ENCODE measurements around the gene PDE3A. TPM values are rescaled to one million over a fixed set of nuclear protein-coding genes. Genes with fewer than 3 reads are reported as not detected.

PDE3A gene
- total RNA-seq, 1 experiment from 2014 or later, result not detected

DNA sequence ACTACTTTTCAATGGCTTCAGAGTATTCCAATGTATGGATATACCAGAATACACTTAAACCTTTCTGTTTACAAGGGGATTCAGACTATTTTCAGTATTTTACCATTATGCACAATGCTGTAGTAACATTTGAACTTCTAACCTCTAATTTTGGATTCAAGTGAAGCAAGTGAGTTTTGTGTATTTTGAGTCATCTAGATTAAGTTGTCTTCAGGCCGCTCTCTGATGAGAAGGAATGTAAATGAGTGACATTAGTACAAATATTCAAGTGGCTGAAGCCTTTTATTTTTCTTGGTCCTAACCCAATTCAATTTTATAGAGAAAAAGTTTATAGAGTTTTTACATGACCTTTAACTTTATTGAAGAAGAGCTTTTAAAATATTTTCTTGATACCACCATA, 125.6 kb downstream of the PDE3A start:
- DNase-seq (ENCODE audit: low spot score), result no peak

DNA sequence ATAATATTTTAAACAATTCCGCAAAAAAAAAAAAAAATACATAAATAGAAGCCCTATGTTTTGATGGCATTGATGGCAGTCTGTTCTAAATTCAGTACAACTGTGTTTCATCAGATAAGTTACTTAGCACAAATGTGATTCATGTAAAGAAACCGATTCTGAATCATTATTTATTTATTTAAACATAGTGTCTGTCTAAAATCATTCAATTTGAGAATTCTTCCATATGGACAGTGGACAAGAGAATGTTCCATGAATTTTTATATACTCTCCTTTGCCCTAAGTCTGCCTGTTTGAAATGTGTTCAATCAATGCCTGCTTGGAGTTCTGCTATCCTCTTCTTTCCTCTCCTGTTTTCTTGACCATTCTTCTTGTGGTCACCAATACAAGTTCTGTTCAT, 126.5 kb downstream of the PDE3A start:
- no peak for DNase-seq (ENCODE audit: low spot score)

DNA sequence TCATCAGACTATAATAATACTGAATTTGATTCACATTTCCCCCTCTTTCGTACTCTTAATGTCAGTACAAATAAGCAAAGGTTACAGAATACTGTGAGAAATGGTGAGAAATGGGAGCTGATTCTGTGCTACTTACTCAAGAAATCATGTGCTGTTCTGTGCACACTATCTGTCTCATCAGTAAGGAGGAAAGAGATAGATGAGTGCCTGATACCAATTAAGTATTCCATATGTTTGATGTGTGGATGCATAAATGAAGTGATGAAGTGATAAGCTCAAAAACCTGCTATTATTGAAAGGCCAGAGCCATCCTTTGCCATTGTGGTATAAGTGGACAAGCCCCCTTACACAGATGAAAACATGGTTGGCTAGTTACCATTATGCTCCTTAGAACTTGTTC, 127.7 kb downstream of the PDE3A start:
- DNase-seq (ENCODE audit: low spot score), result no peak

- no peak for DNase-seq (ENCODE audit: low spot score)
Measured at GRCh38 chr12:20497707-20498106, 129.4 kb downstream of the PDE3A start.

DNA sequence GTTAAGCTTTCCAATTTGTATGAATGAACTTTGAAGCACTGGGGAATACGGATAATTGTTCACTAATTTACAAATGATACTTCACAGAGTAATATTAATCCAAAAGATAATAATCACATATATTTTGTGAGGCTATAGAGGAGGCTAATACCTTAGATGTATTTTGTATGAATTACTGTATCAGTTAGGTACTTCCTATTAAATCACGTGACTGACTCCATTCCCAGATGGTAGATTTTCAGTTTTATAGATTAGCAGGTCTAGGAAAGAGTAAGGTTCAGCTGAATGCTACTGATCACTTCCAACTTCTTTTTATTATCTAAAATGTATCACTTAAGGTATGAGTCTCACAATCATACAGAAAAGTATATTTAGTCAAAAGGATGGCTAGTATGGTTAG, 133.6 kb downstream of the PDE3A start:
- DNase-seq (ENCODE audit: low spot score), result no peak

DNA sequence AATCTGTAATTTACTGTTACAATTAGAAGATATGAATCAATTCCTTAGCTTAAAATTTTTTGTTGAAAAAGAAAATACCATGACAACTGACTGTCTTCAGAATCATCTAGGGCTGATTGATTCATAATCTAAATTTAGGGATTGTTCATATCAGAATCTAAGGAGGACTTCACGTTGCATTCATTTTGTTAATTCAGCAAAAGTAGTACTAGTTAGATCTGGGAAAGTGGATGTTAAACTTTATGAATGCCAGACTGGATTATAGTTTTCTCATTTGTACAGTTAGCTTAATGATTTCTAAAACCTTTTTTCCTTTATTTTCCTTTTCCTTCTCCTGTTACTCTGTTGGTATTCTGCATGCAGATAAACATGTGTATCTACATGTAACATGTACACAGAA, 135.5 kb downstream of the PDE3A start:
- no peak for DNase-seq (ENCODE audit: low spot score)

DNA sequence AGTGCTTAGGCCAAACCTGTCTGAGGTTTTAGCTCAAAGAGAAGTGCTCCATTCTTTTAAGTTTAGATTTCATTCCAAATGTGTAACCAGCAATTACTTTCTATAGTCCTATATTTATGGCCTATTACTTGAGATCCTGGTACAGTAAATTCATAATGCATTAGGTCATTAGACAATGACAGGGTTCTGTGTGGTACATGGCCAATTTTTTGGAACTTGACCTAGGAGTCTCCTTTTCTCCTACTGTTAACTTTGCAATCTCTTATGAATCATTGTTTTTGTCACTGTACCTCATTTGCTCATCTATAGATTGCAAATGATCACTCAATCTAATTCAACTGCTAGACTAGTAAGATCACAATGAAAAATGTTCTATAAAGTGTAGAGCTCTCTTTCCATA, 136.7 kb downstream of the PDE3A start:
- DNase-seq (ENCODE audit: low spot score), result no peak

DNA sequence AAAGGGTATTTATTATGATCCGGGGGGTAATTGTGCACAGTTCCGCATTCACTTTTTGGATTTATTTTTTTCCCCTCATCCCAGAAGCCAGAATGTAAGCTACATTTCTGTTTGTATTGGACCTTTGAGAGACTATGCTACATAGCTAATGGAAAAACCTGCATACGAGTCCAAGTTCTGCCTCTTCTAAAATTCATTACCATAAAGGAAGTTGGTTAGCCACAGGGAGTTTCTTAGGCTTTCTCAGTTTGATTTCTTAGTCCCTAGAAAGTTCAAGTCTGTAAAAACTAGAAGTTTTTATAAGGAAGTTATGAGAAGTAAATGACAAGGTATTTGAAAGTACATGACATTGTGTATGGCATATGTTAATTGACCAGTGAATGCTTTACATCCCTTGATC, 138.7 kb downstream of the PDE3A start:
- DNase-seq (ENCODE audit: low spot score), result no peak

GRCh38 chr12:20507711-20508110, 139.4 kb downstream of the PDE3A start:
- DNase-seq (ENCODE audit: low spot score), result no peak

DNA sequence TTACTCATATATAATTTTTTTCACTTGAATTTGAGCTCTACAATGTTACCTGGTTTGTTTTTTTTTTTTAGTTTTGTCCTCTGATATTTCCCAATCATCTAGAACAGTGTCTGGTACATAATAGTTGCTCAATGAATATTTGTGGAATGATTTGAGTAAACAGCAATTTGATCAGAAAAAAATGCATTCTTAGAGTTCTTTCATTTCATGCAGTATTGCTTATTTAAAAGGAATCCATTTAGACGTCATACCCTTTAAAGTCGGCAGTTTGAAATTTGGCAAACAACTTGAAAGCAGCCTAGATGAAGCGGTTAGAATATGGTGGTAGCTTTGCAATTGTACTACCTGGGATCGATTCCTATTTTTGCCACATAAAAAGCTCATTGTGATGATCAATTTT, 140.0 kb downstream of the PDE3A start:
- no peak for DNase-seq (ENCODE audit: low spot score)

- no peak for DNase-seq (ENCODE audit: low spot score)
Measured at GRCh38 chr12:20508962-20509361, 140.6 kb downstream of the PDE3A start.

DNA sequence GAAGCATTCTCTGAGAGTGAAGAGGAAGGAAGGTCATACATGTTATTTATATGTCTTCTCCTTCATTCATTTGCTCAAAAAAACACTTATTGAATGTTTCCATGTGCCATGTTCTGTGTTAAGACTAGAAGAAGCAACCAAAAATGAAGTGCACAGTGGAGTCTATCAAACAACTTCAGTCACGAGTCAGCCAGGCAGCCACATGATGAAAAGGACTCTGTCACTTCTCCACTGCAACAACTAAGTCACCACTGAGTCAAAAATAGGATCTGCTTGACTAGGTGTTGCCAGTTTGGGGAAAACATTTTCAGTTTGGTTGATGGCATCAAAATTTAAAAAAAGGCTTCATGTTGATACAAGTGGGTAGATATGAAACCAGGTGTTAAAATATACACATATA, 142.5 kb downstream of the PDE3A start:
- DNase-seq (ENCODE audit: low spot score), result no peak

- DNase-seq (ENCODE audit: low spot score), result no peak
Measured at GRCh38 chr12:20513189-20513588, 144.9 kb downstream of the PDE3A start.

DNA sequence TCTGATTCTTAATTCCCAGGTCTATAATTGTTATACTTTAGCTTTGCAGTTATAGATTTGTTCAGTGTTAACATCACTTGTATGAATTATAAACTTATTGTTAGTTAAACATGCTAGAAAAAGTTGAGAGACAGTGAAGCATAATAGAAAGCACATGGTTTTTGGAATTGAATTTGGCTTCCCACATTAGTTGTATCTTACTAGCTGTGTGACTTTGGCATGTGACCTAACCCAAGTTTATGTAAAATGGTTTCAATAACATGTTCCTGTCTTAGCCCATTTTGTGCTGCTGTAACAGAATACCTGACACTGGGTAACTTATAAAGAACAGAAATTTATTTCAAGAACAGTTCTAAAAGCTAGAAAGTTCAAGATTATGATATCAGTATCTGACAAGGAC, 146.3 kb downstream of the PDE3A start:
- DNase-seq (ENCODE audit: low spot score), result no peak

- no peak for DNase-seq (ENCODE audit: low spot score)
Measured at GRCh38 chr12:20520532-20520931, 152.2 kb downstream of the PDE3A start.

DNA sequence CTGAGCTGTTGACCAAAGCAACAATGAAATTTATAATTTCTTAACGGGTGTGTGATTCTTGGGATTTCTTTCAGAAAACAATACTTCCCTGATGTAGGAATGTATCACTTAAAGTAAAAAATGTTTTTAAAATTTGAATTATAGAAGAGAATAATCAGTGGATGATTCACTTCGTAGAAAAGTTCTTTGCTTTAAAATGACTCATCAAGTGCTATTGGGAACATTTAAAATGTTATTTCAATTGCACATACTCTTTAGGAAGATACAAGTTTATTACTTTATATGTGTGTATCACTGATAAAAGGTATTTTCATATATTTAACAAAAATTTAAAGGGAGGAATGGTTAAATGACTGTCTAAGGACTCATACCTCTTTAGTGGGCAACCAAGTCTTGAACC, 155.3 kb downstream of the PDE3A start:
- DNase-seq (ENCODE audit: low spot score), result no peak

- DNase-seq (ENCODE audit: low spot score), result no peak
Measured at GRCh38 chr12:20524113-20524512, 155.8 kb downstream of the PDE3A start.

- no peak for DNase-seq (ENCODE audit: low spot score)
Measured at GRCh38 chr12:20525064-20525610, 156.8 kb downstream of the PDE3A start.

DNA sequence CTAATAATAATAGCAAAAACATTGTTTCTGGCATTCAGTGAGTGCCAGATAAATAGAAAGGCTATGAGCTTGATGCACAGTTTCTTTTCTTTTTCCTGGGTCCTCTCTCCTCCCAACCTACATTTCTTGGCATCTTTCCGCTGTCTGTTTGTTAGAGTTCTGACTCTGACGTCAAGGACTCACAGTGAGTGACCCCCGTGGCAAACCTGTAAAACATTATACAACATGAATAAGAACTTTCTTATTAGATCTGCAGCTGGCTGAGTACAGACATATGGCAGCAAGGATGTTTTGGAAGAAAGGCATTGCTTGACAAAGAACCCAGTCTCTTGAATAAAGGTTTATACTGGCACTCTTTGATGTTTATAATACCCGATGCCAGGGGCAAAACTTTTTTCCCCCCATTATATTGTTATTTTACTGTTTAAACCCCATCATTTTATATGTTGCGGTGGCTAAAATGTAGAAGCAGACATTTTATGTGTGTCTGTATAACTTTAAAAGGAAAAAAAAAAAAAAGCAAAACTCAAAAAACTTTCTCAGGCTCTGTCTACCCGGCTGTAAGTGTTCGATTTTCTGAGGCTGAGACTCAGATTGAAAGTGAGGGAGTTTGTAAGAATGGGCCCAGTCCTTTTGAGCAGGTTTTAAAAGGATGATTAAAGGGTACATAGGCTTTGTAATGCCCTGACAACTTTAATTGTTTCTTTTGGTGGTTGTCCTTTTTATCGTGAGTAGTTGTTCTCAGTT, 159.3 kb downstream of the PDE3A start:
- no peak for DNase-seq (ENCODE audit: low spot score)

DNA sequence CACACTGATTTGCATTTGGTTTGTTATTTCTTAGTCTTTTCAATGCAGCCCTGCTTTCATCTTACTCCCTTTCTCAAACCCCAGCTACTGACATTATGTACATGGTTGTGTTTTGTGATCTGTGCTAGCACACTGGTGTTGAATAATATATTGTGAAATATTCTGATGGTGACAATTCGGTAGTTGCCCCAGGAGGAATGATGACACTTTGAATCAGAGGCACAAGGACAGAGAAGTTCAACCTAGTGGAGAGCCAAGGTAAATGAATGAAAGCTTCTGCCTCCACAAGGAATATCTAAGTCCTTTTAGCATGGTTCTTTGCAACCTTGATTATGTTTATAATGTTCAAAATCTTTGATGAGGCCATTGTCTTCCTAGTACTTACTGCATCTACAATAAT, 159.9 kb downstream of the PDE3A start:
- DNase-seq (ENCODE audit: low spot score), result no peak

DNA sequence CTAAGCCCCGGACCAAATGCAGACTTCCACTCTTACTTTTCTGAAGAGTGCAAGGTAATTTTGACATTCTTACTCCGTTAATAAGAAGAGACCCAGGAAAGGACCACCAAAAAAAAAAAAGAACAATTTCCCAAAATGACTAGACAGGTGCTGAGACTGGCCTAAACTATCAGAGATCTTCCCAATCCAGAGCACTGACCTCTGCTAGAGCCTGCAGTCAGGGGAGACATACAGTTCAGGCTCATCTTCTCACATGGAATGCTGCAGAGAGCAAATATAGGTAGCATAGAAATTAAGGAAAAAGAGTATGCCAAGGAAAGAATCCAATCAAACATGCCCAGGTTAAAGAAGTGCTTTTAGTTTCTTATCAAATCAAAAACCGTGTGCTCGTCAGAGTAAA, 177.9 kb downstream of the PDE3A start:
- no peak for DNase-seq (ENCODE audit: low spot score)

DNA sequence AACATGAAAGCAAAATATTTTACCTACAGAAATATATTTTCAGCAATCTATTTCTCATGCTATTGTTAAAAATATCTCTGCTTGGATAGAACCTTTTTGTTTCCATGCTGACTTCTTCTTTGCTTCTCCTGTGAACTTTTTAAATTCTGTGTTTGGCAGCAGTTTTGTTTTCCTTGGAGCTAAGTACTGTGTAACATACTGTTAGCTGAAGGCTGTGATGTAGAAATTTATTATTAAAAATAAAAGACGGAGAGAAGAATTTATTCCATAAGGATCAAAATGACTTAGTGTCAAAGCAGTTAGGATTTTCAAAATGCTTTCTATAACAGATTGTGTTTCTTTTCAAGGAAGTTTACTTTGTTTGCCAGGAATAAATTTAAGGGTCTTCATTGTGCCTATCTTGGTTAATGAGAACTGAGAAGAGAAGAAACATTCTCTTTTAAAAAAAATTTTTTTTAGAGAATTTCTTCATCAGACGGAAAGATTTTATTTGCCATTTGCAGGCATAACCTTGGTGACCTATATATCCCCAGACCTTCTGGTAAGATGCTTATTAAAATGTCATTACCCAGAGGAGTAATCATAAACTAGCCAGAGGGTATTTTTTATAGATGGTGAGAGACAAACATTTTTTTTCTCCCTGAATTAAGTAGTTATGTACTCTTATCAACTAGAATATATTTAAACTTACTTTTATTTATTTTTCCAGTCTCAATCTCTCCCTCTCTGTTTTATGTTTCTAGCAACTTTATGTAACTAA, 179.7 kb downstream of the PDE3A start:
- no peak for DNase-seq (ENCODE audit: low spot score)

DNA sequence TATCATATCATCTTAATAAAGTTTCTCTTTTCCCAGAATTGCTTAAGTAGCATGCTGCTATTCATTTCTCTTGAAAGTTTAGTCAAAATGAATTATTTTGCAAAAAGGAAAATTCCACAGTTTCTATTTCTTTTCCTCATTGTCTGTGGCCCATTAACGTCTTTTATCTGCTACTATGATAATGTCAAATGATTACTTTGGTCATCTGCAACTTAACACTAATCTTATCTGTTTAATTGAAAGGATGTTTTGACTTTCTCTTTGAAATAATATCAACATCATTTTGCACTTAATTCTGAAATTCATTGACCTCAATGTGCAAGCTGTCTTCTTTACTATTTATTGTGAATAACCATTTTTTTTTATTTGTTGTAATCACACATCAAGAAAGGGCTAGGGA, 180.3 kb downstream of the PDE3A start:
- no peak for DNase-seq (ENCODE audit: low spot score)
